Measurements from ENCODE around the gene COMTD1. TPM values are rescaled to one million over a fixed set of nuclear protein-coding genes. Genes with fewer than 3 reads are reported as not detected.
A peak's percentile ranks its signal among the peaks of the same experiment; 100 is the strongest.
"Not testable (repeated sequence)": the region's sequence is repeated elsewhere in the genome, so short reads cannot be mapped to it uniquely, and the experiment has no call there.

Gene COMTD1
- total RNA-seq, 2 donors from 2014 or later, result 10.0 to 18.1 TPM

GRCh38 chr10:75203724-75204123, 32.0 kb downstream of the COMTD1 start:
- intact Hi-C loops (cut with DNase I), result no loop called here
- DNase-seq (ENCODE audit: low spot score), result no peak

GRCh38 chr10:75203046-75203620, 32.6 kb downstream of the COMTD1 start:
- DNase-seq (ENCODE audit: low spot score); intact Hi-C loops (cut with DNase I): not testable (repeated sequence)

GRCh38 chr10:75202321-75203045, 33.3 kb downstream of the COMTD1 start:
- DNase-seq (ENCODE audit: low spot score), result peak; percentile 91
- intact Hi-C loops (cut with DNase I), result no loop called here

GRCh38 chr10:75201793-75202307, 33.9 kb downstream of the COMTD1 start:
- intact Hi-C loops (cut with DNase I), result no loop called here
- DNase-seq (ENCODE audit: low spot score), result no peak

GRCh38 chr10:75199949-75200348, 35.8 kb downstream of the COMTD1 start:
- intact Hi-C loops (cut with DNase I), result loop anchor here in 1 of 2 donors (5.0 kb wide), 1 partner anchor 888 kb away; no protein-coding TSS in a partner anchor
- not testable (repeated sequence) for DNase-seq (ENCODE audit: low spot score)

- DNase-seq (ENCODE audit: low spot score), result no peak
- intact Hi-C loops (cut with DNase I), result loop anchor here in 1 of 2 donors (5.0 kb wide), 1 partner anchor 886 kb away; no protein-coding TSS in a partner anchor
Observed at GRCh38 chr10:75197906-75198305, 37.9 kb downstream of the COMTD1 start.

- DNase-seq (ENCODE audit: low spot score), result no peak
- intact Hi-C loops (cut with DNase I), result loop anchor here in 1 of 2 donors (5.0 kb wide), 1 partner anchor 885 kb away; no protein-coding TSS in a partner anchor
Observed at GRCh38 chr10:75197066-75197465, 38.7 kb downstream of the COMTD1 start.

- DNase-seq (ENCODE audit: low spot score), result no peak
- intact Hi-C loops (cut with DNase I), result loop anchor here in 1 of 2 donors (5.0 kb wide), 1 partner anchor 883 kb away; no protein-coding TSS in a partner anchor
Observed at GRCh38 chr10:75195035-75195763, 40.6 kb downstream of the COMTD1 start.

- DNase-seq (ENCODE audit: low spot score), result not testable (repeated sequence)
- intact Hi-C loops (cut with DNase I), result loop anchor here in 1 of 2 donors (5.0 kb wide), 1 partner anchor 882 kb away; no protein-coding TSS in a partner anchor
Observed at GRCh38 chr10:75194625-75195024, 41.1 kb downstream of the COMTD1 start.

GRCh38 chr10:75191821-75192568, 43.8 kb downstream of the COMTD1 start:
- intact Hi-C loops (cut with DNase I), result no loop called here
- DNase-seq (ENCODE audit: low spot score), result peak; percentile 86

- intact Hi-C loops (cut with DNase I), result loop anchor here (2.0 to 10.0 kb wide), 3 partner anchors 45 to 55 kb away; partner anchors contain the start of gene COMTD1 (in 2 of the 2)
- no peak for DNase-seq (ENCODE audit: low spot score)
Observed at GRCh38 chr10:75189266-75190096, 46.3 kb downstream of the COMTD1 start.

- intact Hi-C loops (cut with DNase I), result loop anchor here (2.0 to 10.0 kb wide), 3 partner anchors 46 to 54 kb away; partner anchors contain the start of gene COMTD1 (in 2 of the 2)
- DNase-seq (ENCODE audit: low spot score), result not testable (repeated sequence)
Observed at GRCh38 chr10:75188522-75188921, 47.2 kb downstream of the COMTD1 start.

- intact Hi-C loops (cut with DNase I), result loop anchor here (2.0 to 10.0 kb wide), 3 partner anchors 47 to 53 kb away; partner anchors contain the start of gene COMTD1 (in 2 of the 2)
- no peak for DNase-seq (ENCODE audit: low spot score)
Observed at GRCh38 chr10:75187961-75188426, 47.8 kb downstream of the COMTD1 start.

GRCh38 chr10:75186310-75186709, 49.4 kb downstream of the COMTD1 start:
- no peak for DNase-seq (ENCODE audit: low spot score)
- intact Hi-C loops (cut with DNase I), result loop anchor here in 1 of 2 donors (5.0 to 10.0 kb wide), 2 partner anchors 51 to 52 kb away; partner anchors contain the start of gene COMTD1
